Suprapubic skin (tissue), 4 donors: ENCODE measurements around the gene PLEKHD1. TPM values are rescaled to one million over a fixed set of nuclear protein-coding genes. Genes with fewer than 3 reads are reported as not detected.

ENCODE experiments used
- DNase-seq, 2 donors: peaks; one replicate each; pipeline ENCODE4 v3.0.0-alpha.2; 2019; ENCODE audit warnings: low spot score in 2 of 2
- H3K27ac ChIP-seq: fragments of 200-600 bp; sonication (generic); one replicate; pipeline ENCODE4 v1.5.1; 2019
- H3K27me3 ChIP-seq: fragments of 200-600 bp; sonication (generic); one replicate; pipeline ENCODE4 v1.5.1; 2019
- H3K36me3 ChIP-seq: fragments of 200-600 bp; sonication (generic); one replicate; pipeline ENCODE4 v1.5.1; 2019
- H3K4me1 ChIP-seq: fragments of 200-600 bp; sonication (generic); one replicate; pipeline ENCODE4 v1.5.1; 2019
- H3K4me3 ChIP-seq: fragments of 200-600 bp; sonication (generic); one replicate; pipeline ENCODE4 v1.5.1; 2019; ENCODE audit warnings: mild to moderate bottlenecking
- H3K9me3 ChIP-seq: fragments of 200-600 bp; sonication (generic); one replicate; pipeline ENCODE4 v1.5.1; 2019
- CTCF ChIP-seq, 2 donors: fragments of 200-600 bp in 1 of 2; fragments of 450-650 bp in 1 of 2; sonication (generic) in 1 of 2; IDR thresholded peaks; one replicate each; pipeline ENCODE4 v1.5.1; 2016 to 2019; ENCODE audit warnings: antibody characterized with exemption in 2 of 2, mild to moderate bottlenecking in 1 of 2, moderate library complexity in 1 of 2
- EP300 ChIP-seq: sonication (generic); formaldehyde crosslinking; IDR thresholded peaks from one replicate; pipeline ENCODE4 v1.6.1; 2017; ENCODE audit warnings: antibody characterized with exemption
- POLR2A ChIP-seq, 2 donors: fragments of 450-650 bp; IDR thresholded peaks; one replicate each; pipeline ENCODE4 v1.6.1; 2017; ENCODE audit warnings: antibody characterized with exemption in 2 of 2, mild to moderate bottlenecking in 2 of 2, moderate library complexity in 2 of 2
- POLR2AphosphoS5 ChIP-seq, 3 donors: sonication (generic); formaldehyde crosslinking; IDR thresholded peaks; one replicate each; pipeline ENCODE4 v1.6.1; 2017; ENCODE audit warnings: antibody characterized with exemption in 3 of 3
- WGBS: methylation state at CpG from one replicate; pipeline ENCODE4 v1.1.5; 2018; 5-methylcytosine and 5-hydroxymethylcytosine counted together
- total RNA-seq, 4 donors: library from RNA; depleted of rRNA; stranded (reverse); fragments of >200 nt; gene quantifications; one replicate each; pipeline ENCODE4 v1.1.0, GENCODE V29; 2016

The PLEKHD1 gene
- total RNA-seq, 4 donors from 2014 or later: 1.2 to 3.5 (median 2.3) TPM

DNA sequence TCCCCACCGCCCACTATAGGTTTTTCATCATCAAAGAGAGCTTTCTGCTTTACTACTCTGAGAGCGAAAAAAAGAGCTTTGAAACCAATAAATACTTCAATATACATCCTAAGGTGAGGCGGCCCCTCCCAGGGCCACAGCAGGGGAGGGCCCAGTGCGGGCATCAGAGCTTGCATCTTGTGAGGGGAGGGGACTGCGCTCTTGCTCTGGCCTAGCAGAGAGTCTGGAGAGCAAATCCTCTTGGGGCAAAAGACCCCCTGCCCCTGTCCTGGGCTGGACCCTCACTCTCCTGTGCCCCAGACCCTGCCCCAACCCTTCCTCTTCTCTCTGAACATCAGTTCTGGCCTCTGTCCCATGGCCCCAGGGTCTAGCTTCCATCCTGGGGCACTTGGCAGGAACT lies 15.6 kb downstream of the PLEKHD1 start:
- Histone ChIP-seq H3K27me3 (no peaks in the 10 kb centered on the region), H3K4me3 (no peak overlapping the region), H3K9me3 (no peaks in the 10 kb centered on the region), H3K4me1 (peaks cover 3% of the 10 kb centered on the region), H3K36me3 (no peaks in the 10 kb centered on the region), H3K27ac (no peak overlapping the region)
- no peak for DNase-seq
- 89% methylated on average over 5 of the region's 5 CpGs for WGBS
- TF ChIP-seq POLR2AphosphoS5 (IDR thresholded peaks at IDR 0.05) (no peak), EP300 (no peak), POLR2A (IDR thresholded peaks at IDR 0.05) (no peak), CTCF (IDR thresholded peaks at IDR 0.05) (no peak)

DNA sequence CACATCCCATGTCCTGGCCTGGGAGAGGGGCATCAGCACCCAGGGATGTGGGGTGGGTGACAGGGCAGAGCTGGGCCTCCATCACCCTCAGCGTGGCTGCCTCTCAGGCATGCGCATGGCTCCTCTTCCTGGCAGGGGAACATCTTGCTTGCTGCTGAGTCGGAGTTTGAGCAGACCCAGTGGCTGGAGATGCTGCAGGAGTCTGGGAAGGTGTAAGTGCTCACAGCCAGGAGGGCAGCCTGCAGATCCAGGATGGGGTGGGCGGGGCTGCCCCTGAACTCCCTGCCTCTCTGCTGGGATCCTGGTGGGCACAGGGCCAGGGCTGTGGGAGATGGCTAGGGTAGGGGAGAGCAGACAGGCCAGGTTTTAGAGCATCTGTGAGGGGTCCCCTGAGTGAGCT lies 16.2 kb downstream of the PLEKHD1 start:
- no CpG with 5 or more reads among the region's 4 CpGs for WGBS
- H3K27me3 ChIP-seq: no peaks in the 10 kb centered on the region
- no peaks in the 10 kb centered on the region for H3K9me3 ChIP-seq
- H3K4me3 ChIP-seq: no peak overlapping the region
- no peak overlapping the region for H3K27ac ChIP-seq
- peaks cover 3% of the 10 kb centered on the region for H3K4me1 ChIP-seq
- TF ChIP-seq CTCF (IDR thresholded peaks at IDR 0.05) (no peak), POLR2A (IDR thresholded peaks at IDR 0.05) (no peak)
- no peak for DNase-seq
- H3K36me3 ChIP-seq: no peaks in the 10 kb centered on the region

GRCh38 chr14:69501423-69501838 lies 16.9 kb downstream of the PLEKHD1 start:
- WGBS: 45% methylated on average over 4 of the region's 4 CpGs
- DNase-seq: no peak
- no peaks in the 10 kb centered on the region for H3K9me3 ChIP-seq

DNA sequence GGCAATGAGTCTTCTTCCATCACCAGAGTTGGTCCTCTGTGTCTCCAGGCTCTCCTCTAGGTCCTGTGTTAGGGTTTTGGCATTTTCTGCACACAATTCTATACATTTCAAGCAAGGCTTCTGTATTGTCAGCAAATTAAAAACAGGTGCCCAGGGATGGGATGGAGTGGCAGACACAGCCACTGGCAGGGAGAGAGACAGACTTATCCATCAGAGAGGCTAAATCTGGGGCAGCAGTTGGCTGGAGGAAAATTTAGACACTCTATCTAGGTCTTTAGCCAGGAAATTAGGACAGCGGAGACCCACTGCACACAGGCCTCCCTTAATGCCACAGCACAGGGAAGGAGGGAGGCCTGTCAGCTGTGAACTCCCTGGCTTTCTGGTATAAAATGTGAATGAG lies 20.2 kb downstream of the PLEKHD1 start:
- no peaks in the 10 kb centered on the region for H3K36me3 ChIP-seq
- WGBS: 80% methylated on average over 1 of the region's 1 CpG
- TF ChIP-seq POLR2AphosphoS5 (IDR thresholded peaks at IDR 0.05) (no peak), CTCF (IDR thresholded peaks at IDR 0.05) (no peak), EP300 (no peak), POLR2A (IDR thresholded peaks at IDR 0.05) (no peak)
- H3K27me3 ChIP-seq: no peaks in the 10 kb centered on the region
- H3K27ac ChIP-seq: no peak overlapping the region
- H3K4me1 ChIP-seq: peaks cover 3% of the 10 kb centered on the region
- H3K4me3 ChIP-seq: no peak overlapping the region
- DNase-seq: no peak
- no peaks in the 10 kb centered on the region for H3K9me3 ChIP-seq

More at GRCh38 chr14:69501423-69501838, 16.9 kb downstream of the PLEKHD1 start:
- H3K4me3 ChIP-seq: no peak overlapping the region
- no peaks in the 10 kb centered on the region for H3K27me3 ChIP-seq
- TF ChIP-seq POLR2AphosphoS5 (IDR thresholded peaks at IDR 0.05) (no peak), EP300 (no peak), POLR2A (IDR thresholded peaks at IDR 0.05) (no peak), CTCF (IDR thresholded peaks at IDR 0.05) (no peak)
- peaks cover 3% of the 10 kb centered on the region for H3K4me1 ChIP-seq
- no peak overlapping the region for H3K27ac ChIP-seq
- no peaks in the 10 kb centered on the region for H3K36me3 ChIP-seq

DNA sequence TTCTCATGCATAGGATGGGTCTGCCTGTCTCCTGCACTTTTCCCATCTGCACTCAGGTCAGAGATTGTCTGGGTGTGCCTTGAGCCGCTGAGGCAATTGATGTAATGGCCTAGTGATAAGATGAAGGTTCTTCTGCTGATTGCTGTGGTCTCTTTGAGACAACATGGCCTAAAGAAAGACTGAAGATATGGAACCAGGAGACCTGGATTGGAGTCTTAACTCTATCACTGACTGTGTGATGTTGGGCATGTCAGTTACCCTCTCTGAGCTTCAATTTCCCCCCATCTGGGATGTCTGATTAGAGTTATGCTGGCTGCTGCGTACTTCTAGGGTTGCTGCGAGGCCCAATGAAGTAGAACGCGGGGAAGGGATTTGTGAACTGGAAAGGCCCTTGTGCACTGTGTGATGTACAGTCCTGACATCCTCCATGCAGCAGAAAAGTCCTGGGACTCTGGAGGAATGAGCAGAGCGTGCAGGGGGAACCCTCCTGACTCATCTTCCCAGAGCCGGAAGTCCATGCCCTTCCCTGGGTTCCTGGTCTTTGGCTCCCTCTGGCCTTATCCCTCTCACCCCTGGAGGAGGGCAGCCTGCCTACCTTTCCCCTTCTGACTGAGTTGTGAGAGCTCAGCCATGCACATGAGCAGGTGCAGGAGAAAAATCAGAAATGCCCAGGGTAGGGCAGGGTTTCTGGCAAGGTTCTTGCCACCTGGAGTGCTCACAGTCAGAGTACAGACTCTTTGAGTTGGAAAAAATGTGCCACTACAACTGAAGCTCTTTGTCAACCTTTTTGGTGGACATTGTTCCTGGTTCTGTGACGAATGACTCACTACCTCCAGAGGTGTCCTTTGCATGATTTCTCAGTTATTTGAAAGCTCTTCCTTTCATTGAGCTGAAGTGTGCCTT lies 21.1 kb downstream of the PLEKHD1 start:
- DNase-seq: no peak
- Histone ChIP-seq H3K27me3 (no peaks in the 10 kb centered on the region), H3K27ac (no peak overlapping the region), H3K4me3 (no peak overlapping the region), H3K36me3 (no peaks in the 10 kb centered on the region), H3K4me1 (peaks cover 3% of the 10 kb centered on the region), H3K9me3 (no peaks in the 10 kb centered on the region)
- WGBS: 86% methylated on average over 7 of the region's 8 CpGs
- TF ChIP-seq CTCF (IDR thresholded peaks at IDR 0.05) (no peak), EP300 (no peak), POLR2AphosphoS5 (IDR thresholded peaks at IDR 0.05) (no peak), POLR2A (IDR thresholded peaks at IDR 0.05) (no peak)
